K562 treated with DMSO at 1 percent for 12 hours (cell line): ENCODE data around the gene TM6SF1. TPM values are rescaled to one million over a fixed set of nuclear protein-coding genes. Genes with fewer than 3 reads are reported as not detected.

Source experiments
- total RNA-seq: library from RNA; unstranded; fragments of 300-600 nt; gene quantifications from 2 replicates; pipeline ENCODE4 v1.2.3, GENCODE V29; 2022; ENCODE audit not compliant: insufficient read depth

TM6SF1 gene
- total RNA-seq = 14.8 and 17.3 TPM in 2 replicates

GRCh38 chr15:83106994-83107840, at the start of gene TM6SF1:
Gene TM6SF1 (plus strand): TSS chr15:83107645. CDS start chr15:83107681, 36 bp downstream.

DNA sequence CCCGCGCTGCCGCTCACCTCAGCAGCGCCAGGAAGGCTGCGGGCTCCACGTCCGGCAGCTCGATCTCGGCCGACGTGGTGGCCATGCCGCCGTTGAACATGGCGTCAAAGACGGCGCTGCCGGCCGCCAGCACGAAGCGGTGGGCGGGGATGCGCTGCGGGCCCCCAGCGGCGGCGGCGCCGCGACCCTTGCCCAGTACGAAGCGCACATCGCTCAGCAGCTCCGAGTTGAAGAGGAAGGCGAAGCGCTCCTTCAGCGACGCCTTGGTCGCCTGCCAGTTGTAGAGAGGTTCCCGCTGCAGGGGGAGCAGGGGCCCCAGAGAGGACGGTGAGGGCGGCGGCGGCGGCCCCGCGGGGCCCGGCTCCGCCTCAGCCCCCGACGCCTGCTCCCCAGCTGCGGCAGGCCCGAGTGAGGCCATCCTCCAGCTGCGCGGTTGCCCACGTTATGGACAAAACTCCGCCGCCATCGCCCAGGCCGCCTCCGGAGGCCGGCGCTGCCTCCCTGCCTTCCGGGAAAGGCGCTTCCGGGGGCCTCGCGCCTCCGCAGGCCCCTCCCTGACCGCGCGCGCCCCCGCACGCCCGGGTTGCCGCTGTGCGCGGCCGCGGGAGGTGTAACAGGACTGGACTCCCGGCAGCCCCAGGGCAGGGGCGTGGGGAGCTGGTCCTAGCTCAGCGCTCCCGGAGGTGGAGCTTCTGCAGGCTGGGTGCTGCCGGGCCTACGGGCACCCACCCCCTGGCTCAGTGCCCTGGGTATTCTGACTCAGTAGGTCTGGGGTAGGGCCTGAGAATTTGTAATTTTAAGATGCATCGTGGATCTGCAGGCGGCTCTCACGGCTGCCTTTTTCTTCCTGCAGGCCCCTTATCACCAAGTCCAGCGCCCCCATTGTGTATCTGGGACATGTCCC, 40.5 kb upstream of the TM6SF1 start, which contains the start of gene BTBD1:
Gene BTBD1, minus strand, starts transcription at position 519 of the 904 bp plus-strand sequence. Its CDS starts 101 bp downstream, at position 418.

Other genes starting within 250 kb of the TM6SF1 start
- gene HOMER2, start 154.9 kb upstream of the TM6SF1 start, total RNA-seq = not detected in 2 replicates
- gene RAMAC, start 121.4 kb upstream of the TM6SF1 start, total RNA-seq = 28.4 and 47.1 TPM in 2 replicates
- gene C15orf40, start 96.0 kb upstream of the TM6SF1 start, total RNA-seq = 12.4 and 30.6 TPM in 2 replicates
- gene BTBD1, start 40.4 kb upstream of the TM6SF1 start, total RNA-seq = 27.9 and 69.7 TPM in 2 replicates
- gene HDGFL3, start 100.2 kb downstream of the TM6SF1 start, total RNA-seq = 14.2 and 18.0 TPM in 2 replicates
- not detected in 2 replicates for gene BNC1, start 177.0 kb downstream of the TM6SF1 start, total RNA-seq